Epithelial cell of proximal tubule (primary cell): Measurements from ENCODE around the gene RPS6KA2. TPM values are rescaled to one million over a fixed set of nuclear protein-coding genes. Genes with fewer than 3 reads are reported as not detected.

Experiments
- DNase-seq: peaks from one replicate; pipeline ENCODE4 v3.0.0-alpha.2; 2011; ENCODE audit warnings: low read depth
- H3K4me3 ChIP-seq: 2 replicates; pipeline ENCODE4 v1.5.1; 2011; ENCODE audit warnings: low read depth, mild to moderate bottlenecking, low read length
- total RNA-seq: library from RNA; depleted of rRNA; stranded (reverse); fragments of >200 nt; gene quantifications from 2 replicates; pipeline ENCODE4 v1.2.3, GENCODE V29; 2015
- TF ChIP-seq, protein P1 (sequence below): conservative IDR thresholded peaks from 2 replicates; pipeline ENCODE4 v1.5.1; 2012; ENCODE audit warnings: low read depth, mild to moderate bottlenecking, low read length

Gene RPS6KA2
- total RNA-seq, 1 donor from 2014 or later = 20.8 TPM

DNA sequence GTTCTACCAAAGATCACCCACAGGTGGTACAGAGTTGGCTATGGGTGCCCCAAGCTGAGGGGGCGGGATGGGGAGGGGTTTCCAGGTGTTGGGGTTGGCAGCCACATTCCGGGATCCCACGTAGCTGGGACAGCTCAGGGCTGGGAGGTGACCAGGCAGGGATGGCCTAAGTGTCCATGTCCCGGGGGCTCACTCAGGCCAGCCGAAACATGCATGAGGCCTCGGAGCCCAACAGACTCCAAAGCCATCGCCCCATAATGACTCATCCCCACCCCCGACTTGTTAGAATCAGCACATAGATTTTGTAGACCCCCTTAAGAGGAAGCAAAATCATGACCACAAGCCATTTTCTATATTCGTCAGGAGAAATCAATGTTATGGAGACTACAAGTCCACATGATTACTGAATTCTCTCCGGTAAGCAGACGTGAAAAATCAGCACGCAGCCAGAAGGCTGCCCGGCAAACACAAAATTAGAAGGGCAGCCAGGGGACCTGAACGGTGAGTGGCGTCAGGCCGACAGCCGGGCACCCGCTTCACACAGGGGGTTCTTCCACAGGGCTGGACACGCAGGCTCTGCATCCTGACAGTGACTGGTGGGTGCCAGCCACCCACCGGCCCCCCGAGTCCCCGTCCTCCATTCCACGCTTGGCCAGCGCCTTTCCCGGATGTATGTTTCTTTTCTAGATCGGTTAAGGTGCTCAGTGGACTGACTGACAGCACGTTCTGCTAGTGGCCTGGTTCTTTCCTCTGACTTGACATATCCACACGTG, 121.7 kb downstream of the RPS6KA2 start:
- DNase-seq = no peak
- no peak overlapping the region for H3K4me3 ChIP-seq
- TF ChIP-seq, protein P1, sequence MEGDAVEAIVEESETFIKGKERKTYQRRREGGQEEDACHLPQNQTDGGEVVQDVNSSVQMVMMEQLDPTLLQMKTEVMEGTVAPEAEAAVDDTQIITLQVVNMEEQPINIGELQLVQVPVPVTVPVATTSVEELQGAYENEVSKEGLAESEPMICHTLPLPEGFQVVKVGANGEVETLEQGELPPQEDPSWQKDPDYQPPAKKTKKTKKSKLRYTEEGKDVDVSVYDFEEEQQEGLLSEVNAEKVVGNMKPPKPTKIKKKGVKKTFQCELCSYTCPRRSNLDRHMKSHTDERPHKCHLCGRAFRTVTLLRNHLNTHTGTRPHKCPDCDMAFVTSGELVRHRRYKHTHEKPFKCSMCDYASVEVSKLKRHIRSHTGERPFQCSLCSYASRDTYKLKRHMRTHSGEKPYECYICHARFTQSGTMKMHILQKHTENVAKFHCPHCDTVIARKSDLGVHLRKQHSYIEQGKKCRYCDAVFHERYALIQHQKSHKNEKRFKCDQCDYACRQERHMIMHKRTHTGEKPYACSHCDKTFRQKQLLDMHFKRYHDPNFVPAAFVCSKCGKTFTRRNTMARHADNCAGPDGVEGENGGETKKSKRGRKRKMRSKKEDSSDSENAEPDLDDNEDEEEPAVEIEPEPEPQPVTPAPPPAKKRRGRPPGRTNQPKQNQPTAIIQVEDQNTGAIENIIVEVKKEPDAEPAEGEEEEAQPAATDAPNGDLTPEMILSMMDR = no peak

DNA sequence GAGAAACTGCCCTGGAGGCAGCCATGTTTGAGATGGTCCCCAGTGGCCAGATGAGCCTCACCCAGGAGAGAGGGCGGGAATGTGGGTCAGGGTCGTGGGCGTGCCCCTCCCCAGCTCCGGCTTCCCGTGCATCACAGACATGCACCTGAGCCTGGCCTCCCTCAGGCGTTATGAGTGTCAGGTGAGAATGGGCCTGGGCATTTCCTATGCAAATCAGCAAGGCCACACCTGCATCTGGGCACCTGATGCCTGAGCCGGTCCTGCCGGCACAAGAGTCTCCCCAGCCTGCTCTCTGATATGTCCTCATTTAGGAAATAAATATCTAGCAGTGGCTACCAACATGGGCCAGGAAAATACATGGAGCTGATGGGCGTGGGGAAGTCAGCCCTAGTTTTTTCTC, 123.0 kb downstream of the RPS6KA2 start:
- no peak overlapping the region for H3K4me3 ChIP-seq
- DNase-seq = no peak
- TF ChIP-seq, protein P1 = no peak

DNA sequence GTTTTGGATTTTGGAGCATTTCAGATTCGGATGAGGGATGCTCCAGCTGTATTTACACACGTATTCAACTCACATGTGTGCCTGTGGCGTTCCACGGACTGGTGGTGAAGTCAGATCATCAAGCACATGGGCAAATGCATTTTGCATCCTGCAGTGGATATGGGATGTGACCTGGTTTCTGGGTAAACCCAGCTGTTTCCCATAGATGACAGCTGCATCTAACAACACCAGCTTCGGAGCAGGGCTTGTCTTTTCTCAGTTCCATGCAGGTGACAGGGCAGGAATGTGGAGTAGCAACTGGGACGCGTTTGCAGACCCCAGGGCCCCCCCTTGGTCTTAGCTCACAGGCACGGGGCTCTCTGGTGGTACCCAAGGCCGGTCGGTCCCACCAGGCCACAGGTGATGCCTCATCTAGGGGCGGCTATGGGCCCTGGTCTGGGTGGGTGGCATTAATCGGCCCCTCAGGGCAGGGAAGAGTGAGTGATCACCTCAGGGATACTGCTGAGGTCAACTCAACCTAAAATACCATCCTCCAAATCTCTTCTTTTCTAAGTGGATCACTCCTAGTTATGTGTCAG, 123.8 kb downstream of the RPS6KA2 start:
- no peak for DNase-seq
- no peak overlapping the region for H3K4me3 ChIP-seq
- TF ChIP-seq, protein P1 = no peak

DNA sequence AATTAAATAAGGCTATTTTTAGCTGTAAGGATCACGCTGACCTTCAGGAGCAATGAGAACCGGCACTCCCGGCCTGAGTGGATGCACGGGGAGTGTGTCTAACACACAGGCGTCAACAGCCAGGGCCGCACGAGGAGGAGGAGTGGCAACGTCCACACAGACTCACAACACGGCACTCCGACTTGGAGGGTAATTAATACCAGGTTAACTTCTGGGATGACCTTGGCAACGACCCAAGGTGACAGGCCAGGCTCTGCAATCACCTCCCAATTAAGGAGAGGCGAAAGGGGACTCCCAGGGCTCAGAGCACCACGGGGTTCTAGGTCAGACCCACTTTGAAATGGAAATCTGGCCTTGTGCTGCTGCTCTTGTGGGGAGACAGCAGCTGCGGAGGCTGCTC, 124.6 kb downstream of the RPS6KA2 start:
- no peak for DNase-seq
- no peak overlapping the region for H3K4me3 ChIP-seq
- TF ChIP-seq, protein P1 = no peak

DNA sequence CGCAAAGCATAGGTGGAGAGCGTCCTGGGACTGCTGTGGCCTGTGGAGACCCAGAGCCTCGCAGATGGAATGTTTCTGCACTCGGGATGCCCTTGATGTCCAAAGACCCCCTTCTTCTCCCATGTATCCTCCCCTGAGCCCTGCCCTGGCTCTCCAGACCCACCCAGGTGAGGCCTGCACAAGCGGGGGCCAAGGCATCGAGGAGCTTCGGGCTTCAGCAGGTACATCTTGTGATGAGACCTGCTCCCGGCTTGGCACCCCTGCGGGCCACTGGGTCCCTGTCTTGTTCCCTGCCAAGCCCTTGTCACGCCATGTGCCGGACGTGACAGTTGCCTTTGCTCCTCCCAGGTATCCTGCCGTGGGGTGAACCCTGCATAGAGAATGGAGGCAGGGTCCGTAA, 125.8 kb downstream of the RPS6KA2 start:
- TF ChIP-seq, protein P1 = no peak
- no peak for DNase-seq
- no peak overlapping the region for H3K4me3 ChIP-seq

DNA sequence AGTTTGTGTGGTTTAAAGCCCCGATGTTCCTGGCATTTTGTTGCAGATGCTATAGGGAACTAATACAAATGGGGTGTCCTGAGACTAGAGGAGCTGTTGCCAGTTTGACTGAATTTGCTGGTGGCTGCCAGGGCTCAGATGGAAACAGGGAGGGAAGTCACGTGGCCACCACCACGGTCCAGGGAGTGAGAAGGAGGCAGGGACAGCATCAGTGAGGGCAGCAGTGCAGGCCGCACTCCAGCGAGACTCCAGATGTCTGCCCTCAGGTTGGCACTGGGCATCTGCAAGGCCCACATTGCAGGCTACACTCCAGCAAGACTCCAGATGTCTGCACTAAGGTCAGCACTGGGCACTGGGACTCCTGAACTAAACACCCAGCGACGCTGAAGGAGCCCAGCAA, 126.8 kb downstream of the RPS6KA2 start:
- no peak overlapping the region for H3K4me3 ChIP-seq
- DNase-seq = no peak
- TF ChIP-seq, protein P1 = no peak
